RWPE2 (cell line): ENCODE results near the gene AHNAK2.

ENCODE experiments used
- ATAC-seq: fragments of 200-7000 bp; cut with Tn5 transposase; 3 replicates; pipeline ENCODE4 v1.9.1; 2021; ENCODE audit warnings: low read depth
- DNase-seq: peaks from one replicate; pipeline ENCODE4 v3.0.0-alpha.2; 2020; ENCODE audit warnings: low spot score
- H3K27ac ChIP-seq: fragments of 450-650 bp; 2 replicates; pipeline ENCODE4 v1.5.1; 2017; ENCODE audit warnings: mild to moderate bottlenecking; ENCODE audit not compliant: poor library complexity, severe bottlenecking
- H3K27me3 ChIP-seq: fragments of 250-450 bp; sonication (Bioruptor Pico); 2 replicates; pipeline ENCODE4 v1.5.1; 2021; ENCODE audit warnings: mild to moderate bottlenecking, moderate library complexity; ENCODE audit not compliant: insufficient read depth, poor library complexity, severe bottlenecking
- H3K36me3 ChIP-seq: fragments of 250-450 bp; sonication (Bioruptor Pico); 2 replicates; pipeline ENCODE4 v1.5.1; 2020; ENCODE audit warnings: low read depth, mild to moderate bottlenecking, moderate library complexity
- H3K4me1 ChIP-seq: fragments of 250-450 bp; sonication (Bioruptor Pico); 2 replicates; pipeline ENCODE4 v1.5.1; 2021; ENCODE audit warnings: mild to moderate bottlenecking, moderate library complexity; ENCODE audit not compliant: insufficient read depth, poor library complexity, severe bottlenecking
- H3K4me3 ChIP-seq: fragments of 250-450 bp; sonication (Bioruptor Pico); 2 replicates; pipeline ENCODE4 v1.5.1; 2021; ENCODE audit warnings: mild to moderate bottlenecking, moderate library complexity; ENCODE audit not compliant: severe bottlenecking
- H3K9me3 ChIP-seq: fragments of 250-450 bp; sonication (Bioruptor Pico); 2 replicates; pipeline ENCODE4 v1.5.1; 2021; ENCODE audit warnings: mild to moderate bottlenecking, moderate library complexity; ENCODE audit not compliant: severe bottlenecking
- TF ChIP-seq, protein P1 (sequence below): fragments of 450-650 bp; IDR thresholded peaks from one replicate; pipeline ENCODE4 v1.5.1; 2017; ENCODE audit warnings: mild to moderate bottlenecking, moderate library complexity; ENCODE audit not compliant: poor library complexity, severe bottlenecking

Gene AHNAK2

DNA sequence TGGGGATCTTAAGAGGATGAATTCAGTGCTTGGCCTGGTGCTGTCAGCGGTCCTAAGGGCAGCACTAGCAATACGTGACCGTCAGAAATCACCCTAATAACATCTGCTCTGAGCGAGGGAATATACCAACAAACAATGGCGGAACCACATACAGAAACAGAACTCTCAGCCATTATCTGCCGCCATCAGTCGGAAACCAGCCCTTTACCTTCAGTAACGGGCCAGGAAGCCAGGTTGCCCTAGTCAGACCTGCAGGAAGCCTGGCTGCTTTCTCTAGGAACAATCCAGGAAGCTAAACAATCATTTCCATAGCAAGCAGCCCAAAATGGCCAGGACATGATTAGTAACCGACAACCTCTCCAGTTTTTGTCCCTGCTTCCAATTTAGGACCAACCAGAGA is 37.1 kb upstream of the AHNAK2 start:
- Histone ChIP-seq H3K4me1 (peaks cover 60% of the 10 kb centered on the region), H3K27ac (peak overlapping the region; percentile 100), H3K4me3 (no peak overlapping the region), H3K36me3 (peaks cover 97% of the 10 kb centered on the region), H3K9me3 (no peaks in the 10 kb centered on the region), H3K27me3 (no peaks in the 10 kb centered on the region)
- TF ChIP-seq, protein P1, sequence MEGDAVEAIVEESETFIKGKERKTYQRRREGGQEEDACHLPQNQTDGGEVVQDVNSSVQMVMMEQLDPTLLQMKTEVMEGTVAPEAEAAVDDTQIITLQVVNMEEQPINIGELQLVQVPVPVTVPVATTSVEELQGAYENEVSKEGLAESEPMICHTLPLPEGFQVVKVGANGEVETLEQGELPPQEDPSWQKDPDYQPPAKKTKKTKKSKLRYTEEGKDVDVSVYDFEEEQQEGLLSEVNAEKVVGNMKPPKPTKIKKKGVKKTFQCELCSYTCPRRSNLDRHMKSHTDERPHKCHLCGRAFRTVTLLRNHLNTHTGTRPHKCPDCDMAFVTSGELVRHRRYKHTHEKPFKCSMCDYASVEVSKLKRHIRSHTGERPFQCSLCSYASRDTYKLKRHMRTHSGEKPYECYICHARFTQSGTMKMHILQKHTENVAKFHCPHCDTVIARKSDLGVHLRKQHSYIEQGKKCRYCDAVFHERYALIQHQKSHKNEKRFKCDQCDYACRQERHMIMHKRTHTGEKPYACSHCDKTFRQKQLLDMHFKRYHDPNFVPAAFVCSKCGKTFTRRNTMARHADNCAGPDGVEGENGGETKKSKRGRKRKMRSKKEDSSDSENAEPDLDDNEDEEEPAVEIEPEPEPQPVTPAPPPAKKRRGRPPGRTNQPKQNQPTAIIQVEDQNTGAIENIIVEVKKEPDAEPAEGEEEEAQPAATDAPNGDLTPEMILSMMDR: no peak
- DNase-seq: no peak
- ATAC-seq: no peak

DNA sequence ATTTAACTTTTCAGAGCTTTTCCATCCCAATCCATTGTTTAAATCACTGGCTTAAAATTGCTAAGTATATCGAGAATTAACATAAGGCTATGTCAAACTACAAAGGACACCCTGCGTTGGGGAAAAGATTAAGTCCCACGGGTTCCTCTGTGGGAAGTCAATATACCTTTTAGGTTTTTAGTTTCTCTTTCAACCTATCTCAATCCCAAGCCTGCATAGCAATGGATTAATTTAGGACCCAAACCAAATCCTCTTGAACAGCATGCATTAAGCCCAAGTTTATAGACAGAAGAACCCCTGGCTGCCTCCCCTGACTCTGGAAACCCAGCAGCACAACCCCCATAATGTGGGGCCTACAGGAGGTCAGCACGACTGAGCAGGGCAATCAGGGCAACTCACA is 36.5 kb upstream of the AHNAK2 start:
- Histone ChIP-seq H3K27me3 (no peaks in the 10 kb centered on the region), H3K4me3 (no peak overlapping the region), H3K9me3 (no peaks in the 10 kb centered on the region), H3K36me3 (peaks cover 97% of the 10 kb centered on the region), H3K27ac (peak overlapping the region; percentile 100), H3K4me1 (peaks cover 60% of the 10 kb centered on the region)
- TF ChIP-seq, protein P1: no peak
- DNase-seq: no peak
- no peak for ATAC-seq

DNA sequence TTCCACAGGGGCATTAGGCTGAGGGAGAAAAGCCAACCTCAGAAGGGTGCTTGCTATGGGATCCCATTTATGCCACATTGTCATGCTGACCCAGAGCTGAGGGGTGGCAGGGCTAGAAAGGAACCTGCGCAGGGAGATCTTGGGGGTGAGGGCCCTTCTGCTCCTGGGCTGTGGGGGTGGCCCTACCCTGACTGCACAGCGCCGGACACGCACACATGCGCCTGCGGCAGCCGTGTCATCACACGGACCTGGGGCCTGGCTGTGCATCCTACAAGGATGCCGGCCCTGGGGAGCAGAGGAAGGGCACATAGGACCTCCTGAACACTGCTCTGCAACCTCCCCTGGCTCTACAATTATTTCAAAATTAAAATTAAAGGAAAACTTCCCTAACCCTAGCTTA is 35.9 kb upstream of the AHNAK2 start:
- H3K27ac ChIP-seq: peak overlapping the region; percentile 100
- H3K4me1 ChIP-seq: peaks cover 55% of the 10 kb centered on the region
- H3K27me3 ChIP-seq: no peaks in the 10 kb centered on the region
- DNase-seq: no peak
- H3K9me3 ChIP-seq: no peaks in the 10 kb centered on the region
- H3K4me3 ChIP-seq: no peak overlapping the region
- peaks cover 97% of the 10 kb centered on the region for H3K36me3 ChIP-seq
- peak; percentile 8; the same call in 1 of the 3 replicates for ATAC-seq
- TF ChIP-seq, protein P1: no peak

DNA sequence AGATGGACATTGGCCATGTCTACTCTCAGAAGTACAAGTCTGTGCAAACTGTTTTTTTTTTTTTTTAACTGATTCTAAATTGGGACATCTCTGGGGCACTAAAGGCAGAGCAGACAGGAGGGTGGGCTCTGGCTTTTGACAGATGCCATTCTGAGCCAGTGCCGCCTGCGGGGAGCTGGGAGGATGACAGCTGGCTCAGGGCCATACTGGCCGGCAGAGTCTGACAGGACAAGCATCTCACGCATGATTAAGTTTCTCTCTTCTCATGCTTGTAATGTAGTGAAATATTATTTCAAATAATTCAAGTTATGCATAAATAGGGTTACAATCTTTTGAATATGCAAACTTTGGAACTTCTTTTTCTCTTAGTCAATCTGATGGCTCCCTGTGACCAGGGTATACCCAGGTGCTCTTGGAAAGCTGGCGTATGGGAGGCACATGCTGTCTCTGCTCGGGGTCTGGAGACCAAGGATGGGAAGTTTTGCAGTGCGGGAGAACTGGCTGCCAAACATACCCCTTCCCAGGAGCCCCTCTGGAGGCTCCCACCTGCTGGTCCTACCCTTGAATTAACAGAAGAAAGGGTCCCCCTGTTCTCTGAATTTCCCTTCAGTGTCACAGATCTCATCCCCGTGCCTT is 35.1 kb upstream of the AHNAK2 start:
- TF ChIP-seq, protein P1: no peak
- peaks cover 97% of the 10 kb centered on the region for H3K36me3 ChIP-seq
- no peak for DNase-seq
- no peak; the same call in 2 of the 3 replicates for ATAC-seq
- H3K27me3 ChIP-seq: no peaks in the 10 kb centered on the region
- no peaks in the 10 kb centered on the region for H3K9me3 ChIP-seq
- H3K4me1 ChIP-seq: peaks cover 47% of the 10 kb centered on the region
- no peak overlapping the region for H3K4me3 ChIP-seq
- peak overlapping the region; percentile 100 for H3K27ac ChIP-seq
